ENCODE data around the gene NCAN.

The NCAN gene

DNA sequence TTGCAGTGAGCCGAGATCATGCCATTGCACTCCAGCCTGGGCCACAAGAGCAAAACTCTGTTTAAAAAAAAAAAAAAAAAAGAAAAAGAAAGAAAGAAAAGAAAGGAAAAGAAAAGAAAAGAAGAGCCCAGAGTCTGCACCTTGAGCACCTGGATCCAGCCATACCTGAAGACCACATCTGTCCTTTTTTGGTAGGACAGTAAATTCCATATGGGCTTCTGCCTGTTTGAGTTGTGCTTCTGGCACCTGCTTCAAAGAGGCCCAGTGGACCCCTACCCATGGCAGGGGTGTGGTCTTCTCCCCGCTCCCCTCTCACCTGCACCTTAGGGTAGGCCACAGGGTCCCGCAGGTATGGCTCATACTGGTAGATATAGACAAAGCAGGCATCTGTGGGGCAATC lies 55.5 kb downstream of the NCAN start:
- no peaks in the 10 kb centered on the region for H3K36me3 Mint-ChIP-seq (ENCODE audit: low read depth)
- no peak overlapping the region for H3K27ac Mint-ChIP-seq
- peaks cover 29% of the 10 kb centered on the region for H3K27me3 Mint-ChIP-seq (ENCODE audit: low read depth)
- H3K9me3 Mint-ChIP-seq, result no peaks in the 10 kb centered on the region
- DNase-seq (ENCODE audit: low spot score), result no peak
- no peak overlapping the region for H3K4me3 Mint-ChIP-seq
- H3K4me1 Mint-ChIP-seq (ENCODE audit: low read depth), result no peaks in the 10 kb centered on the region

DNA sequence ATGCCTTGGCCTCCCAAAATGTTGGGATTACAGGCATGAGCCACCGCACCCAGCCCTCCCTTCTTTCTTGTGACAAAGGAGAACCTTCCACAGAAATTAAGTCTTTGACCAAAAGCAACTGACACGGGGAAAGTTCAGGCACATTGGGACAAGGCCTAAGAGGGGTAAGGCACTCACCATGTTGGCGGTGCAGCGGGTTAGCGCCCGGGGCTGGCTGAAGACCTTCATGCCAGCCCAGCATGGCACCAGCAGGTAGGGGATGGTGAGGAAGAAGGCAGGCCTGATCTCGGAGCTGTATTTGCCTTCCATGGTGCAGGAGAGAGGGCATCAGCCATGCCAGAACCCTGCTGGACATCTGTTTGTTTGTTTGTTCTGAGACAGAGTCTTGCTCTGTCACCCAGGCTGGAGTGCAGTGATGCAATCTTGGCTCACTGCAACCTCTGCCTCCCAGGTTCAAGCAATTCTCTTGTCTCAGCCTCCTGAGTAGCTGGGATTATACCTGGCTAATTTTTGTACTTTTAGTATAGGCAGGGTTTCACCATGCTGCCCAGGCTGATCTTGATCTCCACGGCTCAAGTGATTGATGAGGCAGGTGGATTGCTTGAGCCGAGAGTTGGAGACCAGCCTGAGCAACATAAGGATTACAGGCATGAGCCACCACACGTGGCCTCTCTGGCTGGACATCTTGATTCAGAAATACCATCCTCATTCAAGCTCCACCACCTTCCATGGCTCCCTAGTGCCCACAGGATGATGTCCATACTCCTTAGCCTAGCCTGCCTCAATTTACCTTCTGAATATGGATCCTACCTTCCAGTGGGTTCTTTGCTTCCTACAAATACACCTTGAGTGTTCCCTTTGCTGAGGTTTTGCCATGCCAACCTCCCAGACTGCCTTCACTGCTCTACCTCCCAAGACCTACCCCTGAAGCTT lies 57.0 kb downstream of the NCAN start:
- peaks cover 26% of the 10 kb centered on the region for H3K27me3 Mint-ChIP-seq (ENCODE audit: low read depth)

DNA sequence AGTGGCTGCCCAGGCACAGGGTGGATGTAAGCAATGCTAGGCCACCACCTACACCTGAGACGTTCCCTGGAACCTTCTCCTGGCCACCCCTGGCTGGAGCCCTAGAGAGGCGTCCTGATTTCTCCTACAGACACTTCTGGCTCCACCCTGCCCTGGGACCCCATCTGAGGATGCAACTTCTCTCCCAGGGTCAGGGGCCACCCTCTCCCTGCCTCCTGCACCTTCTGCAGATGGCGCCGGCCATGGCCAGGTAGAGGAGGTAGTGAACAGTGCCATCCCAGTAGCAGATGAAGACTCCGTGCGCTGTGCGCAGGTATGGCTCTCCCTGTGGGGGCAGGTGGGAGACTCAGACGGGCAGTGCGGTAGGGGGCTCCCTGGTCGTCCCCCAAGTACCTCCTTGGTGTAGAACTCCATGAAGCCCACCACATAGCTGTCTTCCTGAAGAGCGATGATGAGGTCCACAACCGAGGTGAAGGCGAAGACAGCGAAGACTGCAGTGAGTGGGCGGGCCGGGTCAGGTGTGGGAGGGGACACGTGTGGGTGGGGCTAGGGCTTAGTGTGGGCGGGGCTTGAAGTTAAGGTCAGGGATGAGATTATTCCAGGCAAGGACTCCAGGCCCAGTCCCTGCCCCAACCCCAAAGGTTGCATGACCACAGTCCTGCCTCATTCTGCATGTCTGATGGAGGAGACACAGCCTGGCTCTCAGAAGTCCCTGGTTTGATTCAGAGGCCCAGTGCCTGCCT lies 58.4 kb downstream of the NCAN start:
- Mint-ChIP-seq H3K27ac (no peak overlapping the region), H3K27me3 (ENCODE audit: low read depth) (peaks cover 25% of the 10 kb centered on the region)

More for the DNA sequence above, 57.0 kb downstream of the NCAN start:
- Mint-ChIP-seq H3K9me3 (no peaks in the 10 kb centered on the region), H3K4me3 (no peak overlapping the region), H3K36me3 (ENCODE audit: low read depth) (peaks cover 2% of the 10 kb centered on the region), H3K27ac (peak overlapping the region; percentile 31), H3K4me1 (ENCODE audit: low read depth) (no peaks in the 10 kb centered on the region)
- DNase-seq (ENCODE audit: low spot score), result no peak

DNA sequence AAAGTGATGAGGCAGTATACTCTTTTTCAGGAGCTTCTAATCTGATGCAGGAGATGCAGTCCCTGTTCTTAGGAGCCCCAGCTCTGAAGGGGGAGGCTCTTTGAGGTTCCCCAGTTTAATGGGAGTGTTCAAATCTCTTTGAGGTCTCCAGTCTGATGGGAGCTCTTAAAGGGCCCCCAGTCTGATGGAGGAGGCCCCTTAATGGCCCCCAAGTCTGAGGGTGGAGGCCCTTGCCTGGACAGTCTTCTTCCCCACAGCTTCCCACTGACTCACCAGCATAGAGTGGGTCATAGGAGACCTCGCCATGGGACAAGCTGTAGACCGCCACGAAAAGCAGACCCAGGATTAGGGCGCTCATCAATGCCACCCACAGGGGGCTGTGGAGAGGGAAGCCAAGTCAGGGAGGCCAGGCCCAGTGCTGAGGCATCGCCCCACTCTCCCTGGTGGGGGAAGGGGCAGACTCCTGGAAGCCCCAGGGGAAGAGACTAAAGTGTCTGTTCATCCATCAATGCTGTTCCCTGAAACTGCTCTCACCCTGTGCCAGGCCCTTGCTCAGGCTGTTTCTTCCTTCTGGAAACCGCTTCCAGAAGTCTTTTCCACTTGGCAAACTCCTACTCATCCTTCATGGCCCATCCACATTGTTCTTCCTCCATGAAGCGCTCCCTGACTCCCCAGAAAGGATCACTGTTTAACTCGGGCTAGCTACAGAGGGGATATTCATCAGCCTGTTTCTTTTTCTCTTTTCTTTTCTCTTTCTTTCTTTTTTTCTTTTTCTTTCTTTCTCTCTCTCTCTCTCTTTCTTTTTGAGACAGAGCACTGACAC lies 59.2 kb downstream of the NCAN start:
- Mint-ChIP-seq H3K36me3 (ENCODE audit: low read depth) (peaks cover 5% of the 10 kb centered on the region), H3K9me3 (no peaks in the 10 kb centered on the region), H3K4me3 (no peak overlapping the region), H3K4me1 (ENCODE audit: low read depth) (no peaks in the 10 kb centered on the region), H3K27me3 (ENCODE audit: low read depth) (peaks cover 21% of the 10 kb centered on the region), H3K27ac (no peak overlapping the region)
- DNase-seq (ENCODE audit: low spot score), result no peak

More for the DNA sequence above, 58.4 kb downstream of the NCAN start:
- H3K9me3 Mint-ChIP-seq, result no peaks in the 10 kb centered on the region
- peaks cover 5% of the 10 kb centered on the region for H3K36me3 Mint-ChIP-seq (ENCODE audit: low read depth)
- no peaks in the 10 kb centered on the region for H3K4me1 Mint-ChIP-seq (ENCODE audit: low read depth)
- DNase-seq (ENCODE audit: low spot score), result no peak
- no peak overlapping the region for H3K4me3 Mint-ChIP-seq

DNA sequence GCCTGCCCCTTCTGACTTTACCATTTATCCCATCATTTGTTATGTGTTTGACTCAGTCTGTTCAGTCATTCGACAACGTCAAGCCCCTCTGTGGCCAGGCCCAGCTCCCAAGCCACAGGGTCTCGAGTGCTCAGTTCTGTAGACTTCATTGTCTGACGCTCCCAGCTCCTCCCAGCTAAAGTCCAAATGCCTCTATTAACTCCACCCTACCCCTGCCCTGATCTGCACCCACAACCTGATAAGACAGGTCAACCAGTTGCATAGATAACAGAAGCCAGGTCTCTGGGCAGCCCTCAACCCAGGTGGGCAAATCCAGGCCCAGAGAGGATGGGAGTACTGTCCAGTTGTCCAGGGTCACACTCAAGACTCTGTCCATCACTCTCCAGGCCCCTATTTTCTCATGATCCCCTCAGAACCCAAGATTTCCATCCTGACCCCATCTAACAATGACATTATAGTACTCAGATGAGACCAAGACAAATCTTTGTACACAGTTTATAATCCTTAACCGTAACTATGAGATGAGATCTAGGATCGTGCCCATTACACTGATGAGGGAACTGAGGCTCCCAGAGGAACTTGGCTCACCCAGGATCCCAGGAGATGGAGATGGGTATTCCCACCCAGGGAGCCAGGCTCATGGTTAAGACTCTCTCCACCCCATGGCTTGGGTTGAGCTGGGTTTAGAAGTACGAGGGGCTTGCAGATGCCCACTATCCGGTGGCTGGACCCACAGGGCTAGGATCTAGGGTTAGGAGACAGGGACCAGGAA lies 60.3 kb downstream of the NCAN start:
- H3K36me3 Mint-ChIP-seq (ENCODE audit: low read depth), result peaks cover 9% of the 10 kb centered on the region
- DNase-seq (ENCODE audit: low spot score), result no peak
- no peaks in the 10 kb centered on the region for H3K9me3 Mint-ChIP-seq
- peaks cover 20% of the 10 kb centered on the region for H3K27me3 Mint-ChIP-seq (ENCODE audit: low read depth)
- no peaks in the 10 kb centered on the region for H3K4me1 Mint-ChIP-seq (ENCODE audit: low read depth)
- H3K27ac Mint-ChIP-seq, result no peak overlapping the region
- H3K4me3 Mint-ChIP-seq, result no peak overlapping the region

DNA sequence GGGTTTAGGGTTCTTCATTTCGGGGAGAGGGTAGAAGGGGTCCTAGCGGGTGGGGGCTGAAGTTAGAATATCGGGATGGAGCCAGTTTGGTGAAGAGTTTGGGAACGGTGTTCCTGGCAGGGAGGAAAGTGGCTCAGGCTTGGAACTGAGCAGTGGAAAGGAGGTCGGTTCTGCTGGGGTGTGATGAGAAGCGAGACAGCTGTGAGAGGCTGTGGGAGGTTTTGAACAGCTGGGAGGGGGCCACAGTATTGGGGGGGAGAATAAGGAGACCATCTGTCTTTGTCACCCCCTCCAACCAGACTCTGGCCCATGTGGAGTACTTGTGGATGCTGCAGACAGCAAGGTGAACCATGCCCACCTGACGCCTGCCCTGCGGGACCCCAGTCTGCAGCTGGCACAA lies 62.4 kb downstream of the NCAN start:
- Mint-ChIP-seq H3K27me3 (ENCODE audit: low read depth) (peaks cover 20% of the 10 kb centered on the region), H3K9me3 (no peaks in the 10 kb centered on the region), H3K4me1 (ENCODE audit: low read depth) (no peaks in the 10 kb centered on the region), H3K27ac (no peak overlapping the region), H3K4me3 (no peak overlapping the region), H3K36me3 (ENCODE audit: low read depth) (peaks cover 15% of the 10 kb centered on the region)
- no peak for DNase-seq (ENCODE audit: low spot score)

DNA sequence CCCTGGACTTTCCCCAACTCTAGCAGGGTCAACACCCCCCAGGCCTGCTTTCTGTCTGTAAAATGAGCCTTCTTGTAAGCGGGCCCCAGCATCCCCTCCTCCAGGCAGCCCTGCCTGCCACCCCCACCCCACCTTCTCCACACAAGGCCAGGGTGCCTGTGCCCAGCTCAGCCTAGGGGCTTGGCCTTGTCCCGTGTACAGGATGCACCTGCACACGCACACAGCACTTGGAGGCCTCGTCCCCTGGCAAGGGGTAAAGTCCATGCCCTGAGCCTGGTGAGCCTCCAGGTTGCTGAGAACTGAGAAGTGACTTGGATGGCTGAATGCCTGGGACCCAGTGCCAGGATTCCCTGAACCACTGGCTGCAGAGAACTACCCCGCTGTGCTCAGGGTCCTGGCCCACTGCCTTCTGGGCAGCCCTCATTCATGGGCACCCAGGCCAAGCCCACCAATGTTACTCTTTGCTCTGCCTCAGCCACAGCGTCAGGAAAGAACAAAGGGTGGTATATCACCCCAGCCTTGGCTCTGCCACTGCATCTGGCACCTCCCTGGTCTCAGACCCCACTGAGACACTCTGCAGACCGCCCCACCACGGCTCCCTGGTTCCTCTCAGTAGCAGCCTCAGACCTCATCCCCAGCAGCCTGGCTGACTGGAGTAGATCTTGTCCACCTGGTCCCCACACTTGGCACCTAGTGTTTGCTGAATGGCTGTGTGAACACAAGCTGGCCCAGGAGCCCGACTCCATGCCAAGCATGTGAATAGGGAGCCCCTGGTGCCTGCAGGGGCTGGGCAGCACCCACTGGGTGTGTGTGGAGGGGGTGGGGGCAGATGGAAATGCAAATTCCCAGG lies 63.2 kb downstream of the NCAN start:
- Mint-ChIP-seq H3K4me3 (no peak overlapping the region), H3K4me1 (ENCODE audit: low read depth) (no peaks in the 10 kb centered on the region), H3K27me3 (ENCODE audit: low read depth) (peaks cover 20% of the 10 kb centered on the region), H3K36me3 (ENCODE audit: low read depth) (peaks cover 15% of the 10 kb centered on the region), H3K9me3 (no peaks in the 10 kb centered on the region), H3K27ac (no peak overlapping the region)
- no peak for DNase-seq (ENCODE audit: low spot score)

DNA sequence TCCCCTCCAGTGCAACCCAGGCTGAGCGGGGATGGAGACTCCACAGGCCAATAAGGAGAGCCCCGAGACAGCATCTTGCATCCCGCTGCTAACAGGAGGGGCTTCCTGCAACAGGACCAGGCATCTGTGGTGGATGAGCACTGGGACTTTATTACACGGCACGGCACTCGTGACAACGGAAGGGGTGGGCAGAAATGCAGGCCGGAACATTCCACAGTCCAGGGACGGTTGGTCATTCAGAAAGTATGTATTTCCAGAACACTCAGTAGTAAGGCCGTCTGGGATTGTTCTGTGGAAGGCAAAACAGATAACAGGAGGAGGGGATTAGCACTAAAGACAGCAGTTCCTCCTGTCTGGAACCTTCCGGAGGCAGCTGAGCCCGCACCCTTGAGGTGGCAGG lies 64.6 kb downstream of the NCAN start:
- DNase-seq (ENCODE audit: low spot score), result no peak
- H3K4me3 Mint-ChIP-seq, result no peak overlapping the region
- no peak overlapping the region for H3K27ac Mint-ChIP-seq
- peaks cover 20% of the 10 kb centered on the region for H3K27me3 Mint-ChIP-seq (ENCODE audit: low read depth)
- no peaks in the 10 kb centered on the region for H3K9me3 Mint-ChIP-seq
- no peaks in the 10 kb centered on the region for H3K4me1 Mint-ChIP-seq (ENCODE audit: low read depth)
- H3K36me3 Mint-ChIP-seq (ENCODE audit: low read depth), result peaks cover 19% of the 10 kb centered on the region

DNA sequence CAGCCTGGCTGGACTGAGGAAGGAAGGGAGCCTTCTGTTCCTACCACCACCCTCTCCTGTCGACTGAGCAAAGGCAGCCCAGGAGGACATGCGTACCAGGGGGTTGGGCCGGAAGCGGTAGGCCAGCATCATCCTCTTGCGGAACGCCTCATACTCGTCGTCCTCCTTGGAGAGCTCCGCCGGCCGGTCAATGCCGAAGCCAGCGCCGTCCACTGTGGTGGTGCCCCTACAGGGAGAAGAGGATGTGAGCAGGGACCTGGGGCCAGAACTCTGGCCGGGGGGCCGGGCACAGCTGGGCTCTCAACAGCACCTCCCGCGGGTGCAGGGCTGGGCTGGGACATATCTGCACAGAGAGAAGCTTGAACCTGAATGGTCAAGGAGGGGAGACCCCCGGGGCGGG lies 65.1 kb downstream of the NCAN start:
- Mint-ChIP-seq H3K27ac (no peak overlapping the region), H3K9me3 (no peaks in the 10 kb centered on the region), H3K4me3 (no peak overlapping the region), H3K4me1 (ENCODE audit: low read depth) (no peaks in the 10 kb centered on the region), H3K36me3 (ENCODE audit: low read depth) (peaks cover 21% of the 10 kb centered on the region), H3K27me3 (ENCODE audit: low read depth) (peaks cover 18% of the 10 kb centered on the region)
- no peak for DNase-seq (ENCODE audit: low spot score)

DNA sequence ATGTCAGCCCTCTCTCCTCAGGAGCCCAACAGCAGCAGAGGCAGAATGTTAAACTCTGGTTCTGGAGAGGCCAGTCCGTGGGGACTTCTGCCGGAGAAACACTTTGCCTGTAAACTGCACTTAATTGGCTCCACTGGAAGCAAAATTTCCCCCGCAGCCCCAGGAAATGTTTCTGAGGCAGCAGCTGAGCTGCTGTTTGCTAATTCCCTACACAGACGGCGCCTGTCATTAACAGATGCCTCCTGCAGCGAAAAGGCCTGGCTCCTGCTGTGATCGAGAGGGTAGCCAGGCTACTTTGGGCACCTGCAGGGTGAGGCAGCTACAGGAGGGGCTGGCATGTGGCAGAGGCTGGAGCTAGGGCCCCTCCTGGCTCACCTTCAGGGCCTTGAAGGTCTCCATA lies 66.6 kb downstream of the NCAN start:
- H3K36me3 Mint-ChIP-seq (ENCODE audit: low read depth), result peaks cover 21% of the 10 kb centered on the region
- no peak overlapping the region for H3K27ac Mint-ChIP-seq
- H3K9me3 Mint-ChIP-seq, result no peaks in the 10 kb centered on the region
- DNase-seq (ENCODE audit: low spot score), result no peak
- H3K4me3 Mint-ChIP-seq, result no peak overlapping the region
- H3K4me1 Mint-ChIP-seq (ENCODE audit: low read depth), result no peaks in the 10 kb centered on the region
- peaks cover 10% of the 10 kb centered on the region for H3K27me3 Mint-ChIP-seq (ENCODE audit: low read depth)

DNA sequence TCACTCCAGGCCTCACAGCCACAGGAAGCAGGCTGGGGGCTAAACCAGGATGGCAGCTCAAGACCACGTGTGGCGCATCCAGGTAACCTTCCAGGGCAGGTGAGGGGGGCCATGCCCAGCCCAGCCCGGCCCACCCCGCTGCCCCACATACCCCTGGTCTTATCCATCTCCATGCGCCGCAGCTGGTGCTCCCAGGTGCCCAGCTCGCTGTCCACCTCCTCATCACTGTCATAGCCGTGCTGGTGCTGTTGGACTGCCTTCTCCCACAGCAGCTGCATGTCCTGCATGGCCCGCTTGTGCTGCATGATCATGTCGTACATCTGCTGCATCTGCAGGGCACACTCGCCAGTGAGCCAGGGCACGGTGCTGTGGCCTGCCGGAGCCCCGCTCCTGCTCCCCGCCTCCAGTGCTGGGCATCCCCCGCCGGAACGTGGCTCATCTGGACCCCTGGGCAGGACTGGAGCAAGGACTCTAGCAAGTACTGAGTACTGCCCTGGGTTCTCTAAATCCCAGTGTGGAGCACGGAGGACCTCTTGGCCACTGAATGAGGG lies 67.4 kb downstream of the NCAN start:
- peaks cover 20% of the 10 kb centered on the region for H3K36me3 Mint-ChIP-seq (ENCODE audit: low read depth)
- H3K9me3 Mint-ChIP-seq, result no peaks in the 10 kb centered on the region
- peaks cover 2% of the 10 kb centered on the region for H3K27me3 Mint-ChIP-seq (ENCODE audit: low read depth)
- H3K4me1 Mint-ChIP-seq (ENCODE audit: low read depth), result no peaks in the 10 kb centered on the region
- no peak for DNase-seq (ENCODE audit: low spot score)
- H3K4me3 Mint-ChIP-seq, result no peak overlapping the region
- H3K27ac Mint-ChIP-seq, result no peak overlapping the region

DNA sequence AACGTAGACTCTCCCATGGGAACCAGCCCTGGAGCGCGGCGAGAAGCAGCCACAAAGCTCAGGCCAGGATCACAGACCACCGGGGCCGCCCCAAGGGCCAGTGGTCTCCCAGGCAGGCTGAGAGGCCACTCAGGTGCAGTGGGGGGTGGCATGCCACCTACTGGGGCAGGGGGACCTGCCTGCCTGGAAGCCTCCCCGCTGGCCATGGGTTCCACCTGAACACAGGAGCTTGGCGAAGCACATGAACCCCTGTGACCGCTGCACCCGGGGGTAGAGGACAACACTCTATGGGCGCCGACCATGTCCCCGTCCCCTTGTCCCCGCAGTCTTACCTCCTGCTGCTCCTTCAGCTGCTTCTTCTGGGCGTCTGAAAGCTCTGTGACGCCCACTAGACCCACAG lies 68.1 kb downstream of the NCAN start:
- no peak for DNase-seq (ENCODE audit: low spot score)
- Mint-ChIP-seq H3K9me3 (no peaks in the 10 kb centered on the region), H3K27ac (no peak overlapping the region), H3K4me1 (ENCODE audit: low read depth) (no peaks in the 10 kb centered on the region), H3K27me3 (ENCODE audit: low read depth) (no peaks in the 10 kb centered on the region), H3K36me3 (ENCODE audit: low read depth) (peaks cover 25% of the 10 kb centered on the region), H3K4me3 (no peak overlapping the region)
